HUES64 (cell line): Measurements from ENCODE around the gene SLC26A4.

Experiments used
- H3K27ac ChIP-seq: 2 replicates; pipeline ENCODE4 v1.7.0; 2013; ENCODE audit warnings: low read depth, low read length, inconsistent platforms
- H3K27me3 ChIP-seq: 2 replicates; pipeline ENCODE4 v1.6.1; 2013; ENCODE audit warnings: mild to moderate bottlenecking, low read length; ENCODE audit not compliant: insufficient read depth
- H3K36me3 ChIP-seq: 2 replicates; pipeline ENCODE4 v1.6.1; 2013; ENCODE audit warnings: mild to moderate bottlenecking, low read length; ENCODE audit not compliant: insufficient read depth
- H3K4me1 ChIP-seq: 2 replicates; pipeline ENCODE4 v1.6.1; 2013; ENCODE audit warnings: mild to moderate bottlenecking, low read length, moderate library complexity; ENCODE audit not compliant: insufficient read depth
- H3K4me3 ChIP-seq: 2 replicates; pipeline ENCODE4 v1.5.1; 2013; ENCODE audit warnings: mild to moderate bottlenecking, low read length, moderate library complexity
- H3K9ac ChIP-seq: 2 replicates; pipeline ENCODE4 v1.6.1; 2013; ENCODE audit warnings: mild to moderate bottlenecking, low read depth, low read length
- H3K9me3 ChIP-seq: 2 replicates; pipeline ENCODE4 v1.6.1; 2013; ENCODE audit warnings: low read depth, low read length; ENCODE audit not compliant: insufficient read depth
- WGBS: fragments of 150-250, 120-280 bp; methylation state at CpG from one replicate; pipeline ENCODE4 v1.1.7; 2013; ENCODE audit warnings: missing lambda C conversion rate; 5-methylcytosine and 5-hydroxymethylcytosine counted together

The SLC26A4 gene

GRCh38 chr7:107746006-107746405, 85.4 kb downstream of the SLC26A4 start:
- Histone ChIP-seq H3K9ac (no peak overlapping the region), H3K27ac (no peak overlapping the region), H3K36me3 (peaks cover 25% of the 10 kb centered on the region), H3K27me3 (no peaks in the 10 kb centered on the region), H3K9me3 (no peaks in the 10 kb centered on the region), H3K4me1 (peaks cover 19% of the 10 kb centered on the region; the same call in 1 of the 2 replicates), H3K4me3 (peak overlapping the region; percentile 71; the same call in 1 of the 2 replicates)
- 92% methylated on average over 3 of the region's 3 CpGs for WGBS

DNA sequence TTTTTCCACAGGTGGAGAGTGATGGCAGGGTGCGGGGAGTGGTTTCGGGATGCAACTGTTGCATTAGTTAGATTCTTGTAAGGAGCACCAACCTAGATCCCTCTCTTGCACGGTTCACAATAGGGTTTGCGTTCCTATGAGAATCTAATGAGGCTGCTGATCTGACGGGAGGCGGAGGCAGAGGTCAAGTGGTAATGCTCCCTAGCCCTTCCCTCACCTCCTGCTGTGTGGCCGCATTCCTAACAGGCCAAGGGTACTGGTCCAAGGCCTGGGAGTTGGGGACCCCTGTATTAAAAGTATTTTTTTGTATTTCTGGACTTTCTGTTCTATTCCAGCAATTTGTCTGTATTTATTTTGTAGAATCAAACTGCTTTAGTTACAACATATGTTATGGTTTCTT, 90.5 kb downstream of the SLC26A4 start:
- Histone ChIP-seq H3K4me1 (no peaks in the 10 kb centered on the region), H3K9ac (no peak overlapping the region), H3K27ac (no peak overlapping the region), H3K27me3 (no peaks in the 10 kb centered on the region), H3K9me3 (no peaks in the 10 kb centered on the region), H3K36me3 (peaks cover 74% of the 10 kb centered on the region), H3K4me3 (no peak overlapping the region)
- 90% methylated on average over 7 of the region's 7 CpGs for WGBS

DNA sequence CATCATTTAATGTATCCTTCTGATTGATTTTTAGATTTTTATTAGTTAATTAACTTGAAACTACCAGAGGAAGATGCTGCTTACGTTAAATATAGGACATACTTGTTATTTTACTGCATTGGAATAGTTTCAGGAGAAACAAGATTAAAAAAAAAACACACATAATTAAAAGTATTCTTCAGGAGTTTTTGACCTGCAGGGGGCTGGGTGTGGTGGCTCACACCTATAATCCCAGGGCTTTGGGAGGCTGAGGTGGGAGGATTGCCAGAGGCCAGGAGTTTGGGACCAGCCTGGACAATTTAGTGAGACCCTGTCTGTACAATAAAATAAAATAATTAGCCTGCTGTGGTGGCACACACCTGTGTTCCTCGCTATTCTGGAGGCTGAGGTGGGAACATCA, 94.0 kb downstream of the SLC26A4 start:
- H3K9ac ChIP-seq: no peak overlapping the region
- no peak overlapping the region for H3K27ac ChIP-seq
- no peaks in the 10 kb centered on the region for H3K27me3 ChIP-seq
- 91% methylated on average over 1 of the region's 2 CpGs for WGBS
- no peaks in the 10 kb centered on the region for H3K4me1 ChIP-seq
- H3K4me3 ChIP-seq: no peak overlapping the region
- no peaks in the 10 kb centered on the region for H3K9me3 ChIP-seq
- H3K36me3 ChIP-seq: peaks cover 95% of the 10 kb centered on the region

DNA sequence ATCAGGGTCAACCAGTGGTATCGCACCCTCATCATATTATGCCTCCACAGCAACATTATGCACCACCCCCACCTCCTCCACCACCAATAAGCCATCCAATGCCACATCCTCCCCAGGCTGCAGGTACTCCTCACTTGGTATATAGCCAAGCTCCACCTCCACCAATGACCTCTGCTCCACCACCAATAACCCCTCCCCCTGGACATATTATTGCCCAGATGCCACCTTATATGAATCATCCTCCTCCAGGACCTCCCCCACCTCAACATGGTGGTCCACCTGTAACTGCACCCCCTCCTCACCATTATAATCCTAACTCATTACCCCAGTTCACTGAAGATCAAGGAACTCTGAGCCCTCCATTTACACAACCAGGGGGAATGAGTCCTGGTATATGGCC, 98.0 kb downstream of the SLC26A4 start:
- H3K9me3 ChIP-seq: no peaks in the 10 kb centered on the region
- peaks cover 72% of the 10 kb centered on the region for H3K36me3 ChIP-seq
- no peak overlapping the region for H3K9ac ChIP-seq
- H3K27ac ChIP-seq: no peak overlapping the region
- 96% methylated on average over 1 of the region's 1 CpG for WGBS
- H3K27me3 ChIP-seq: no peaks in the 10 kb centered on the region
- no peaks in the 10 kb centered on the region for H3K4me1 ChIP-seq
- H3K4me3 ChIP-seq: no peak overlapping the region

DNA sequence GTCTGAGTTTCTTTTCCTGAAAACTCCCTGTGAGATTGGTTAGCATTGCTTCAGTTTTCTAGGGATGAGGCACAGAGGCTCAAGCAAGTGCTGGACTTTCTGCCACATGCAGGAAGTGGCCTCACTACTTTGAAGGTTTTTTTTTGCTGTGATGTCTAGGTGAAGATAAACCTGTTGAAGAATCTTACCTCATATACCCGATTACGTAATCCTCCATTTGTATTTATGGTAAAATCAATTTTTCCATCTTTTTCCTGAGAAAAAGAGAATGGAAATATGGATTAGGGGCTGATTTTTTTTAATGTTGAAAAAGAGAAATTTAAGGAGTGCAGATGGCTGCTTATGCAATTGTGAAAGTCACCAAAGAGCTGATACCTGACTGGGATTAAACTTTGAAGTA, 106.8 kb downstream of the SLC26A4 start:
- Histone ChIP-seq H3K4me3 (no peak overlapping the region), H3K27me3 (no peaks in the 10 kb centered on the region), H3K4me1 (no peaks in the 10 kb centered on the region), H3K36me3 (no peaks in the 10 kb centered on the region), H3K27ac (no peak overlapping the region), H3K9me3 (no peaks in the 10 kb centered on the region), H3K9ac (no peak overlapping the region)
- WGBS: no CpG with 5 or more reads among the region's 2 CpGs
